ENCODE results near the gene DSTN. TPM values are rescaled to one million over a fixed set of nuclear protein-coding genes. Genes with fewer than 3 reads are reported as not detected.

Gene DSTN
- total and polyA plus RNA-seq, 2 experiments from 2014 or later, result 162 to 459 TPM

DNA sequence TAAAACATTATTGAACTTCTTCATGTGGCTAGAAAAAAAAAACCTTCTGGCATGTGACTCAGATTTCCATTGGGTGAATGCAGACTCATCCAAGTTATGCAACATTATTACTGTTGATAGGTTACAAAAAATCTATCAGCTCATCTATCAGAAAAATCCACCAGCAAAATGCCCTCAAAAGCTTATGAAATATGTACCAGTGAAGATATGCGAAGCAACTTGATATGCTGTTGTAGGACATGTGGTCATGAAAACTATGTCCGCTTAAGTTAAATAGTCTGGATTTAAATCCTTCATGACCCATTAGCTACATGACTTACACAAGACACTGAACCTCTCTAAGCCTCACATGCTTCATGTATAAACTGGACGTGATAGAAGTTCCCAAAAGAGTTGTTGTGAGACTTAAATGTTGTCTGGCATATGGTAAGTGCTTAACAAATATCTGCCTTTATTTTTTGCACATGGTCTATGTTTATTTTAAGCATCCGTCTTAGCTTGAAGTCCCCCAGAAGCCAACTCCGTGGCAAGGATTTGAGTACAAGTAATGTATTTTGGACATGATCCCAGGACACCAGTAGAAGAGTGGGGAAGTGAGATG lies 26.2 kb upstream of the DSTN start:
- no peaks in the 10 kb centered on the region for H3K27me3 ChIP-seq (ENCODE audit: insufficient read depth)
- Mint-ChIP-seq H3K27ac (no peak overlapping the region), H3K4me3 (no peak overlapping the region), H3K27me3 (ENCODE audit: insufficient read depth, low read depth, poor library complexity) (peaks cover 3% of the 10 kb centered on the region), H3K36me3 (ENCODE audit: low read depth) (no peaks in the 10 kb centered on the region), H3K4me1 (peaks cover 4% of the 10 kb centered on the region; the same call in 2 of the 3 replicates), H3K9me3 (no peaks in the 10 kb centered on the region)
- ATAC-seq, result no peak
- peaks cover 4% of the 10 kb centered on the region for H3K4me1 ChIP-seq (ENCODE audit: insufficient read depth)
- no peaks in the 10 kb centered on the region for H3K79me2 ChIP-seq (replicated peaks; ENCODE audit: insufficient read depth)
- peak overlapping the region; percentile 35; the same call in 1 of the 2 replicates for H2AFZ ChIP-seq
- H3K27ac ChIP-seq (ENCODE audit: low read depth), result no peak overlapping the region
- no peak for DNase-seq (ENCODE audit: low spot score)
- H3F3A ChIP-seq (replicated peaks; ENCODE audit: low read depth), result 0 out of 2 replicates have a peak, but pooled peaks cover 2% of the 10 kb centered on the region
- no peak overlapping the region for H3K4me3 ChIP-seq
- H3K36me3 ChIP-seq (ENCODE audit: insufficient read depth), result no peaks in the 10 kb centered on the region
- no peak overlapping the region for H3K4me2 ChIP-seq
- no peak for TF ChIP-seq EZH2 (IDR thresholded peaks at IDR 0.05; ENCODE audit: low read depth, unreplicated experiment)
- no peak for TF ChIP-seq CREB1 (CRISPR knock-in tag; IDR thresholded peaks at IDR 0.05; ENCODE audit: low read depth)
- TF ChIP-seq STAT1 (IDR thresholded peaks at IDR 0.05; ENCODE audit: unreplicated experiment), result no peak
- no peak for TF ChIP-seq ZNF114 (CRISPR knock-in tag; IDR thresholded peaks at IDR 0.05)
- TF ChIP-seq, protein P1, sequence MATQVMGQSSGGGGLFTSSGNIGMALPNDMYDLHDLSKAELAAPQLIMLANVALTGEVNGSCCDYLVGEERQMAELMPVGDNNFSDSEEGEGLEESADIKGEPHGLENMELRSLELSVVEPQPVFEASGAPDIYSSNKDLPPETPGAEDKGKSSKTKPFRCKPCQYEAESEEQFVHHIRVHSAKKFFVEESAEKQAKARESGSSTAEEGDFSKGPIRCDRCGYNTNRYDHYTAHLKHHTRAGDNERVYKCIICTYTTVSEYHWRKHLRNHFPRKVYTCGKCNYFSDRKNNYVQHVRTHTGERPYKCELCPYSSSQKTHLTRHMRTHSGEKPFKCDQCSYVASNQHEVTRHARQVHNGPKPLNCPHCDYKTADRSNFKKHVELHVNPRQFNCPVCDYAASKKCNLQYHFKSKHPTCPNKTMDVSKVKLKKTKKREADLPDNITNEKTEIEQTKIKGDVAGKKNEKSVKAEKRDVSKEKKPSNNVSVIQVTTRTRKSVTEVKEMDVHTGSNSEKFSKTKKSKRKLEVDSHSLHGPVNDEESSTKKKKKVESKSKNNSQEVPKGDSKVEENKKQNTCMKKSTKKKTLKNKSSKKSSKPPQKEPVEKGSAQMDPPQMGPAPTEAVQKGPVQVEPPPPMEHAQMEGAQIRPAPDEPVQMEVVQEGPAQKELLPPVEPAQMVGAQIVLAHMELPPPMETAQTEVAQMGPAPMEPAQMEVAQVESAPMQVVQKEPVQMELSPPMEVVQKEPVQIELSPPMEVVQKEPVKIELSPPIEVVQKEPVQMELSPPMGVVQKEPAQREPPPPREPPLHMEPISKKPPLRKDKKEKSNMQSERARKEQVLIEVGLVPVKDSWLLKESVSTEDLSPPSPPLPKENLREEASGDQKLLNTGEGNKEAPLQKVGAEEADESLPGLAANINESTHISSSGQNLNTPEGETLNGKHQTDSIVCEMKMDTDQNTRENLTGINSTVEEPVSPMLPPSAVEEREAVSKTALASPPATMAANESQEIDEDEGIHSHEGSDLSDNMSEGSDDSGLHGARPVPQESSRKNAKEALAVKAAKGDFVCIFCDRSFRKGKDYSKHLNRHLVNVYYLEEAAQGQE (IDR thresholded peaks at IDR 0.05; ENCODE audit: unreplicated experiment), result no peak
- TF ChIP-seq POLR2AphosphoS5 (IDR thresholded peaks at IDR 0.05; ENCODE audit: low read depth), result no peak
- no peak for TF ChIP-seq JUNB (IDR thresholded peaks at IDR 0.05; ENCODE audit: unreplicated experiment)
- TF ChIP-seq, protein P2, sequence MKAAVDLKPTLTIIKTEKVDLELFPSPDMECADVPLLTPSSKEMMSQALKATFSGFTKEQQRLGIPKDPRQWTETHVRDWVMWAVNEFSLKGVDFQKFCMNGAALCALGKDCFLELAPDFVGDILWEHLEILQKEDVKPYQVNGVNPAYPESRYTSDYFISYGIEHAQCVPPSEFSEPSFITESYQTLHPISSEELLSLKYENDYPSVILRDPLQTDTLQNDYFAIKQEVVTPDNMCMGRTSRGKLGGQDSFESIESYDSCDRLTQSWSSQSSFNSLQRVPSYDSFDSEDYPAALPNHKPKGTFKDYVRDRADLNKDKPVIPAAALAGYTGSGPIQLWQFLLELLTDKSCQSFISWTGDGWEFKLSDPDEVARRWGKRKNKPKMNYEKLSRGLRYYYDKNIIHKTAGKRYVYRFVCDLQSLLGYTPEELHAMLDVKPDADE (IDR thresholded peaks at IDR 0.05), result no peak
- TF ChIP-seq ZNF331 (CRISPR knock-in tag; IDR thresholded peaks at IDR 0.05; ENCODE audit: low read depth), result no peak
- no peak for TF ChIP-seq EZH2phosphoT487 (IDR thresholded peaks at IDR 0.05; ENCODE audit: unreplicated experiment)
- TF ChIP-seq NANOG (IDR thresholded peaks at IDR 0.05; ENCODE audit: borderline replicate concordance), result no peak
- TF ChIP-seq, protein P3, sequence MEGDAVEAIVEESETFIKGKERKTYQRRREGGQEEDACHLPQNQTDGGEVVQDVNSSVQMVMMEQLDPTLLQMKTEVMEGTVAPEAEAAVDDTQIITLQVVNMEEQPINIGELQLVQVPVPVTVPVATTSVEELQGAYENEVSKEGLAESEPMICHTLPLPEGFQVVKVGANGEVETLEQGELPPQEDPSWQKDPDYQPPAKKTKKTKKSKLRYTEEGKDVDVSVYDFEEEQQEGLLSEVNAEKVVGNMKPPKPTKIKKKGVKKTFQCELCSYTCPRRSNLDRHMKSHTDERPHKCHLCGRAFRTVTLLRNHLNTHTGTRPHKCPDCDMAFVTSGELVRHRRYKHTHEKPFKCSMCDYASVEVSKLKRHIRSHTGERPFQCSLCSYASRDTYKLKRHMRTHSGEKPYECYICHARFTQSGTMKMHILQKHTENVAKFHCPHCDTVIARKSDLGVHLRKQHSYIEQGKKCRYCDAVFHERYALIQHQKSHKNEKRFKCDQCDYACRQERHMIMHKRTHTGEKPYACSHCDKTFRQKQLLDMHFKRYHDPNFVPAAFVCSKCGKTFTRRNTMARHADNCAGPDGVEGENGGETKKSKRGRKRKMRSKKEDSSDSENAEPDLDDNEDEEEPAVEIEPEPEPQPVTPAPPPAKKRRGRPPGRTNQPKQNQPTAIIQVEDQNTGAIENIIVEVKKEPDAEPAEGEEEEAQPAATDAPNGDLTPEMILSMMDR (conservative IDR thresholded peaks at IDR 0.05; ENCODE audit: low read depth in 2 of 2), result no peak
- TF ChIP-seq, protein P4, sequence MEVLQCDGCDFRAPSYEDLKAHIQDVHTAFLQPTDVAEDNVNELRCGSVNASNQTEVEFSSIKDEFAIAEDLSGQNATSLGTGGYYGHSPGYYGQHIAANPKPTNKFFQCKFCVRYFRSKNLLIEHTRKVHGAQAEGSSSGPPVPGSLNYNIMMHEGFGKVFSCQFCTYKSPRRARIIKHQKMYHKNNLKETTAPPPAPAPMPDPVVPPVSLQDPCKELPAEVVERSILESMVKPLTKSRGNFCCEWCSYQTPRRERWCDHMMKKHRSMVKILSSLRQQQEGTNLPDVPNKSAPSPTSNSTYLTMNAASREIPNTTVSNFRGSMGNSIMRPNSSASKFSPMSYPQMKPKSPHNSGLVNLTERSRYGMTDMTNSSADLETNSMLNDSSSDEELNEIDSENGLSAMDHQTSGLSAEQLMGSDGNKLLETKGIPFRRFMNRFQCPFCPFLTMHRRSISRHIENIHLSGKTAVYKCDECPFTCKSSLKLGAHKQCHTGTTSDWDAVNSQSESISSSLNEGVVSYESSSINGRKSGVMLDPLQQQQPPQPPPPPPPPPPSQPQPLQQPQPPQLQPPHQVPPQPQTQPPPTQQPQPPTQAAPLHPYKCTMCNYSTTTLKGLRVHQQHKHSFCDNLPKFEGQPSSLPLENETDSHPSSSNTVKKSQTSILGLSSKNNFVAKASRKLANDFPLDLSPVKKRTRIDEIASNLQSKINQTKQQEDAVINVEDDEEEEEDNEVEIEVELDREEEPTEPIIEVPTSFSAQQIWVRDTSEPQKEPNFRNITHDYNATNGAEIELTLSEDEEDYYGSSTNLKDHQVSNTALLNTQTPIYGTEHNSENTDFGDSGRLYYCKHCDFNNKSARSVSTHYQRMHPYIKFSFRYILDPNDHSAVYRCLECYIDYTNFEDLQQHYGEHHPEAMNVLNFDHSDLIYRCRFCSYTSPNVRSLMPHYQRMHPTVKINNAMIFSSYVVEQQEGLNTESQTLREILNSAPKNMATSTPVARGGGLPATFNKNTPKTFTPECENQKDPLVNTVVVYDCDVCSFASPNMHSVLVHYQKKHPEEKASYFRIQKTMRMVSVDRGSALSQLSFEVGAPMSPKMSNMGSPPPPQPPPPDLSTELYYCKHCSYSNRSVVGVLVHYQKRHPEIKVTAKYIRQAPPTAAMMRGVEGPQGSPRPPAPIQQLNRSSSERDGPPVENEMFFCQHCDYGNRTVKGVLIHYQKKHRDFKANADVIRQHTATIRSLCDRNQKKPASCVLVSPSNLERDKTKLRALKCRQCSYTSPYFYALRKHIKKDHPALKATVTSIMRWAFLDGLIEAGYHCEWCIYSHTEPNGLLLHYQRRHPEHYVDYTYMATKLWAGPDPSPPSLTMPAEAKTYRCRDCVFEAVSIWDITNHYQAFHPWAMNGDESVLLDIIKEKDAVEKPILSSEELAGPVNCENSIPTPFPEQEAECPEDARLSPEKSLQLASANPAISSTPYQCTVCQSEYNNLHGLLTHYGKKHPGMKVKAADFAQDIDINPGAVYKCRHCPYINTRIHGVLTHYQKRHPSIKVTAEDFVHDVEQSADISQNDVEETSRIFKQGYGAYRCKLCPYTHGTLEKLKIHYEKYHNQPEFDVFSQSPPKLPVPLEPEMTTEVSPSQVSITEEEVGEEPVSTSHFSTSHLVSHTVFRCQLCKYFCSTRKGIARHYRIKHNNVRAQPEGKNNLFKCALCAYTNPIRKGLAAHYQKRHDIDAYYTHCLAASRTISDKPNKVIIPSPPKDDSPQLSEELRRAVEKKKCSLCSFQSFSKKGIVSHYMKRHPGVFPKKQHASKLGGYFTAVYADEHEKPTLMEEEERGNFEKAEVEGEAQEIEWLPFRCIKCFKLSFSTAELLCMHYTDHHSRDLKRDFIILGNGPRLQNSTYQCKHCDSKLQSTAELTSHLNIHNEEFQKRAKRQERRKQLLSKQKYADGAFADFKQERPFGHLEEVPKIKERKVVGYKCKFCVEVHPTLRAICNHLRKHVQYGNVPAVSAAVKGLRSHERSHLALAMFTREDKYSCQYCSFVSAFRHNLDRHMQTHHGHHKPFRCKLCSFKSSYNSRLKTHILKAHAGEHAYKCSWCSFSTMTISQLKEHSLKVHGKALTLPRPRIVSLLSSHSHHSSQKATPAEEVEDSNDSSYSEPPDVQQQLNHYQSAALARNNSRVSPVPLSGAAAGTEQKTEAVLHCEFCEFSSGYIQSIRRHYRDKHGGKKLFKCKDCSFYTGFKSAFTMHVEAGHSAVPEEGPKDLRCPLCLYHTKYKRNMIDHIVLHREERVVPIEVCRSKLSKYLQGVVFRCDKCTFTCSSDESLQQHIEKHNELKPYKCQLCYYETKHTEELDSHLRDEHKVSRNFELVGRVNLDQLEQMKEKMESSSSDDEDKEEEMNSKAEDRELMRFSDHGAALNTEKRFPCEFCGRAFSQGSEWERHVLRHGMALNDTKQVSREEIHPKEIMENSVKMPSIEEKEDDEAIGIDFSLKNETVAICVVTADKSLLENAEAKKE (CRISPR knock-in tag; IDR thresholded peaks at IDR 0.05), result no peak
- no peaks in the 10 kb centered on the region for H3K9me2 ChIP-seq (ENCODE audit: insufficient read depth)
- H4K20me1 ChIP-seq (replicated peaks; ENCODE audit: insufficient read depth), result no peaks in the 10 kb centered on the region

All from GM23338 (cell line).